ENCODE results near the gene C2orf92.

- TF ChIP-seq POLR2A (IDR thresholded peaks at IDR 0.05; ENCODE audit: low read depth, low read length) = no peak
- no peak for TF ChIP-seq CTCF (IDR thresholded peaks at IDR 0.05; ENCODE audit: extremely low read depth in 1 of 2, insufficient read depth in 1 of 2, low read depth in 1 of 2, low read length in 2 of 2)
- no peak for TF ChIP-seq FOS (IDR thresholded peaks at IDR 0.05; ENCODE audit: borderline replicate concordance, insufficient read depth, low read length)
- TF ChIP-seq JUN (IDR thresholded peaks at IDR 0.05; ENCODE audit: borderline replicate concordance, insufficient read depth, insufficient read length, low read depth) = no peak
- TF ChIP-seq GATA2 (IDR thresholded peaks at IDR 0.05; ENCODE audit: insufficient read depth, insufficient read length, low read depth, low read length) = no peak
- no peak for TF ChIP-seq MYC (IDR thresholded peaks at IDR 0.05; ENCODE audit: low read depth, low read length)
- no peak for TF ChIP-seq MAX (IDR thresholded peaks at IDR 0.05; ENCODE audit: insufficient read depth, insufficient read length)
- TF ChIP-seq EZH2 (IDR thresholded peaks at IDR 0.05; ENCODE audit: borderline replicate concordance, low read depth, low read length, severe bottlenecking) = no peak
These were observed 8.8 kb downstream of the C2orf92 start for GRCh38 chr2:97678298-97678697.

Measured in endothelial cell of umbilical vein (primary cell).